Liver (tissue), 3 donors: Measurements from ENCODE around the gene NAV2.

ENCODE experiments used
- EGR1 ChIP-seq, 2 donors: IDR thresholded peaks; 2 replicates each; pipeline ENCODE4 v1.6.1; 2016 to 2018; ENCODE audit warnings: antibody characterized with exemption in 2 of 2, low read depth in 2 of 2
- FOXA1 ChIP-seq: IDR thresholded peaks from 2 replicates; pipeline ENCODE4 v1.6.1; 2016; ENCODE audit warnings: antibody characterized with exemption
- FOXA2 ChIP-seq: IDR thresholded peaks from 2 replicates; pipeline ENCODE4 v1.6.1; 2016; ENCODE audit warnings: antibody characterized with exemption
- HNF4G ChIP-seq: IDR thresholded peaks from 2 replicates; pipeline ENCODE4 v1.6.1; 2016; ENCODE audit warnings: antibody characterized with exemption
- JUND ChIP-seq, 2 donors: IDR thresholded peaks; 2 replicates each; pipeline ENCODE4 v1.6.1; 2016; ENCODE audit warnings: antibody characterized with exemption in 2 of 2
- RAD21 ChIP-seq, 2 donors: IDR thresholded peaks; 2 replicates each; pipeline ENCODE4 v1.6.1; 2016; ENCODE audit warnings: antibody characterized with exemption in 2 of 2, mild to moderate bottlenecking in 2 of 2
- TAF1 ChIP-seq: conservative IDR thresholded peaks from 2 replicates; pipeline ENCODE4 v1.6.1; 2016; ENCODE audit warnings: antibody characterized with exemption, mild to moderate bottlenecking
- YY1 ChIP-seq: IDR thresholded peaks from 2 replicates; pipeline ENCODE4 v1.6.1; 2016; ENCODE audit warnings: antibody characterized with exemption, mild to moderate bottlenecking
- TF ChIP-seq, protein P1 (sequence below): fragments of 150-350 bp; IDR thresholded peaks from 2 replicates; pipeline ENCODE4 v1.5.1; 2017; ENCODE audit warnings: improper control_type of control experiment, low read depth, low read length; ENCODE audit not compliant: missing input control
- TF ChIP-seq, protein P2 (sequence below): IDR thresholded peaks from 2 replicates; pipeline ENCODE4 v1.6.1; 2016; ENCODE audit warnings: antibody characterized with exemption, mild to moderate bottlenecking
- TF ChIP-seq, protein P3 (sequence below): IDR thresholded peaks from 2 replicates; pipeline ENCODE4 v1.6.1; 2016; ENCODE audit warnings: antibody characterized with exemption
- donor health status: healthy.
- donor health status: healthy.

DNA sequence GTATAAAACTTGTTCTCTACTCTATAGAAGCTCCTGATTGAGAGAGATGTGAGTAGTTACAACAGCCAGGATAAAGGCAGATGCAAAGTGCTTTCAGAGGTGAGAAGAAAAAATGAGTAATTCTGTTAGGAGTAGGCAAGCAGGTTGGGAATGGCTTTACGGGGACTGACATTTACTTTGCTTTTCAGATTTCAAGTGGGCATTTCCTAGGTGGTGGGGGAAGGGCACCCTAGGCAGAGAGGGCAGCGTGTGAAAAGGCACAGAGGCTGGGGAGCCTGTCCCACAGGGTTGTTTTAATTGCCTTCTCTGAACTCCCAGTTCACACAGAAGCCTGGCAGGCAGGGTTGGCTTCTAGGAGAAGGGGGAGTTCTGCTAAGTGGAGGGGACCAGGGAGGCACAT, 106.5 kb downstream of the NAV2 start:
- TF ChIP-seq, protein P1, sequence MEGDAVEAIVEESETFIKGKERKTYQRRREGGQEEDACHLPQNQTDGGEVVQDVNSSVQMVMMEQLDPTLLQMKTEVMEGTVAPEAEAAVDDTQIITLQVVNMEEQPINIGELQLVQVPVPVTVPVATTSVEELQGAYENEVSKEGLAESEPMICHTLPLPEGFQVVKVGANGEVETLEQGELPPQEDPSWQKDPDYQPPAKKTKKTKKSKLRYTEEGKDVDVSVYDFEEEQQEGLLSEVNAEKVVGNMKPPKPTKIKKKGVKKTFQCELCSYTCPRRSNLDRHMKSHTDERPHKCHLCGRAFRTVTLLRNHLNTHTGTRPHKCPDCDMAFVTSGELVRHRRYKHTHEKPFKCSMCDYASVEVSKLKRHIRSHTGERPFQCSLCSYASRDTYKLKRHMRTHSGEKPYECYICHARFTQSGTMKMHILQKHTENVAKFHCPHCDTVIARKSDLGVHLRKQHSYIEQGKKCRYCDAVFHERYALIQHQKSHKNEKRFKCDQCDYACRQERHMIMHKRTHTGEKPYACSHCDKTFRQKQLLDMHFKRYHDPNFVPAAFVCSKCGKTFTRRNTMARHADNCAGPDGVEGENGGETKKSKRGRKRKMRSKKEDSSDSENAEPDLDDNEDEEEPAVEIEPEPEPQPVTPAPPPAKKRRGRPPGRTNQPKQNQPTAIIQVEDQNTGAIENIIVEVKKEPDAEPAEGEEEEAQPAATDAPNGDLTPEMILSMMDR = no peak
- no peak for TF ChIP-seq EGR1 (IDR thresholded peaks at IDR 0.05; ENCODE audit: low read depth in 2 of 2)
- TF ChIP-seq YY1 = no peak
- no peak for TF ChIP-seq RAD21 (IDR thresholded peaks at IDR 0.05)
- TF ChIP-seq, protein P2, sequence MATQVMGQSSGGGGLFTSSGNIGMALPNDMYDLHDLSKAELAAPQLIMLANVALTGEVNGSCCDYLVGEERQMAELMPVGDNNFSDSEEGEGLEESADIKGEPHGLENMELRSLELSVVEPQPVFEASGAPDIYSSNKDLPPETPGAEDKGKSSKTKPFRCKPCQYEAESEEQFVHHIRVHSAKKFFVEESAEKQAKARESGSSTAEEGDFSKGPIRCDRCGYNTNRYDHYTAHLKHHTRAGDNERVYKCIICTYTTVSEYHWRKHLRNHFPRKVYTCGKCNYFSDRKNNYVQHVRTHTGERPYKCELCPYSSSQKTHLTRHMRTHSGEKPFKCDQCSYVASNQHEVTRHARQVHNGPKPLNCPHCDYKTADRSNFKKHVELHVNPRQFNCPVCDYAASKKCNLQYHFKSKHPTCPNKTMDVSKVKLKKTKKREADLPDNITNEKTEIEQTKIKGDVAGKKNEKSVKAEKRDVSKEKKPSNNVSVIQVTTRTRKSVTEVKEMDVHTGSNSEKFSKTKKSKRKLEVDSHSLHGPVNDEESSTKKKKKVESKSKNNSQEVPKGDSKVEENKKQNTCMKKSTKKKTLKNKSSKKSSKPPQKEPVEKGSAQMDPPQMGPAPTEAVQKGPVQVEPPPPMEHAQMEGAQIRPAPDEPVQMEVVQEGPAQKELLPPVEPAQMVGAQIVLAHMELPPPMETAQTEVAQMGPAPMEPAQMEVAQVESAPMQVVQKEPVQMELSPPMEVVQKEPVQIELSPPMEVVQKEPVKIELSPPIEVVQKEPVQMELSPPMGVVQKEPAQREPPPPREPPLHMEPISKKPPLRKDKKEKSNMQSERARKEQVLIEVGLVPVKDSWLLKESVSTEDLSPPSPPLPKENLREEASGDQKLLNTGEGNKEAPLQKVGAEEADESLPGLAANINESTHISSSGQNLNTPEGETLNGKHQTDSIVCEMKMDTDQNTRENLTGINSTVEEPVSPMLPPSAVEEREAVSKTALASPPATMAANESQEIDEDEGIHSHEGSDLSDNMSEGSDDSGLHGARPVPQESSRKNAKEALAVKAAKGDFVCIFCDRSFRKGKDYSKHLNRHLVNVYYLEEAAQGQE = no peak
- no peak for TF ChIP-seq FOXA2
- TF ChIP-seq JUND (IDR thresholded peaks at IDR 0.05) = no peak
- TF ChIP-seq TAF1 = no peak
- TF ChIP-seq FOXA1 = no peak
- no peak for TF ChIP-seq HNF4G
- TF ChIP-seq, protein P3, sequence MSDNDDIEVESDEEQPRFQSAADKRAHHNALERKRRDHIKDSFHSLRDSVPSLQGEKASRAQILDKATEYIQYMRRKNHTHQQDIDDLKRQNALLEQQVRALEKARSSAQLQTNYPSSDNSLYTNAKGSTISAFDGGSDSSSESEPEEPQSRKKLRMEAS = no peak
